Measurements from ENCODE around the gene ACTR3. TPM values are rescaled to one million over a fixed set of nuclear protein-coding genes. Genes with fewer than 3 reads are reported as not detected.
A peak's percentile ranks its signal among the peaks of the same experiment; 100 is the strongest.

Gene ACTR3
- total RNA-seq, 2 experiments from 2014 or later, result 480 to 482 TPM

DNA sequence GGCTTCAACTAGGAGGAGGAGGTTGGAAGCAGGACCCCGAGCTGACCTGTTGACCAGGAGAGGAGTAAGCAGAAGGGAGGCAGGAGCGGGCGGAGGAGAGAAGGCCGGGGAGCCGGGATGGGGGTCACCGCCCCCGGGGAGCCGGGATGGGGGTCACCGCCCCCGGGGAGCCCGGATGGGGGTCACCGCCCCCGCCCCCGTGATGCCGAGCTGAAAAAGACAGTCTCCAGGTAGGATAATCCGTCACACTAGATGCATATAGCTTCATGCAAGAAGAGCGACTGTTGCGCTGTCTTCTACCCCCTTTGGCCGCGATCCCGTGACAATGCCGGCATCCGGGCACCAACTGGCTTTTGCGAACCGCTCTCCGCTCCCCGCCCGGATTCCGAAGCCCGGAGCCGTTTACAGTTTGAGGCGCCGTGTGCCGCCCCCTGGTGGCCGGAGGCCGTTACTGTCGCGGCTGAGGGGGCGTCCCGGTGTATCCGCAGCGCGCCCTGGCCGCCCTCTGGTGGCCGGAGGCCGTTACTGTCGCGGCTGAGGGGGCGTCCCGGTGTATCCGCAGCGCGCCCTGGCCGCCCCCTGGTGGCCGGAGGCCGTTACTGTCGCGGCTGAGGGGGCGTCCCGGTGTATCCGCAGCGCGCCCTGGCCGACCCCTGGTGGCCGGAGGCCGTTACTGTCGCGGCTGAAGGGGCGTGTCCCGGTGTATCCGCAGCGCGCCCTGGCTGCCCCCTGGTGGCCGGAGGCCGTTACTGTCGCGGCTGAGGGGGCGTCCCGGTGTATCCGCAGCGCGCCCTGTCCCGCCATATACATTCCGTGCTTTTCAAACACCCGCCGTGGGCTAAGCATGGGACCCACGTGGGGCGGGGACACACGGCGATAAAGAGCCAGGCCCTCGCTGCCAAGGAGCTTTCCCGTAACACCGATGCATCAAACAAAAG lies 89.6 kb downstream of the ACTR3 start:
- Mint-ChIP-seq H3K4me1 (peaks cover 11% of the 10 kb centered on the region), H3K36me3 (peaks cover 13% of the 10 kb centered on the region), H3K27ac (no peak overlapping the region), H3K27me3 (no peaks in the 10 kb centered on the region), H3K9me3 (peaks cover 4% of the 10 kb centered on the region), H3K4me3 (no peak overlapping the region)
- peak; percentile 90 for DNase-seq

DNA sequence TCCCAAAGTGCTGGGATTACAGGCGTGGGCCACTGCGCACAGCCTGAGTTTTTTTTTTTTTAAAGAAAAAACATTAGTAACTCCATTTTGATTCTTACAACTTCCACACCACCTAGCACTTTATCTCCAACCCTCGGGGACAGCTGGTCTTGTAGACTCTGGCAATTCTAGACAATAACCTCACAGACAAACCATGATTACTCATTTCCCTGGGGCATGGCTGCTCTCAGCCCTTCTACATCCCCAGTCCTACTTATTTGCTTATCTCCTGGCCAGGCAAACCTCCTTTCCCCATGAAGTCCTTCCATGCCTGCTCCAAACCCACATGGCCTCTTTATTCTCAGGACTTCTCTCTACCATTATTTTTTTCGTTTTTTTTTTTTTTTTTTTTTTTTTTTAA lies 91.1 kb downstream of the ACTR3 start:
- Mint-ChIP-seq H3K4me3 (no peak overlapping the region), H3K9me3 (peaks cover 4% of the 10 kb centered on the region), H3K36me3 (peaks cover 15% of the 10 kb centered on the region), H3K27ac (no peak overlapping the region), H3K4me1 (peaks cover 11% of the 10 kb centered on the region), H3K27me3 (no peaks in the 10 kb centered on the region)
- DNase-seq, result no peak

DNA sequence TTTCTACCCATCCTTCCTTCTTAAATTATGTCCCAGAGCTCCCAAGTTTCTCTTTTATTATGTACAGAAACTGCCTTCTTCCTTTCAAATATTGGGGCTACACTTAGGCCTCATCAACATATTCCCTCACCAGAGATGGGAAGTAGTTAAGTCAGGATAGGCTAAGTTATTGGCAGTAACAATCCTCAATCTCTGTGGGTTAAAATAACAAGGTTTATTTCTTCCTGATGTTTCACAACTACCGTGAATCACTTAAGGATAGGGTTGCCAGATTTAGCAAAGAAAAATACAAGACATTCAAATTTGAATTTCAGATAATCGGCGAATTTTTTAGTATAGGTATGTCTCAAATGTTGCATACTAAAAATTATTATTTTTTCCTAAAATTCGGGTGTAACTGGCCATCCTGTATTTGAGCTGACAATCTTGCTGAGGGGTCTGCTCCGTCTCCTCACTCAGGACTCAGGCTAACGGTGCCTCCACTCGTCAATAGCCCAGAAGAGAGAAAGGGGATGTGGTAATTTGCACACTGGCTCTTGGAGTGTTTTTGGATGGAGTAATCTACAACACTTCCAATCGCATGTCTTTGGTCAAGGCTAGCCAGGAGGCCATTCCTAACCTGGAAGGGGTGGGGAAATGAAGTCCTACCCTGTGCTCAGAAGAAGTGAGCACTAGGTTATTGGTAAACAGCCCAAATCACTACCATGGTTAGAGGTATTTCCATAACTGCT lies 91.7 kb downstream of the ACTR3 start:
- Mint-ChIP-seq H3K27me3 (no peaks in the 10 kb centered on the region), H3K4me3 (no peak overlapping the region), H3K36me3 (peaks cover 14% of the 10 kb centered on the region), H3K9me3 (peaks cover 4% of the 10 kb centered on the region), H3K27ac (no peak overlapping the region), H3K4me1 (peaks cover 9% of the 10 kb centered on the region)
- no peak for DNase-seq

DNA sequence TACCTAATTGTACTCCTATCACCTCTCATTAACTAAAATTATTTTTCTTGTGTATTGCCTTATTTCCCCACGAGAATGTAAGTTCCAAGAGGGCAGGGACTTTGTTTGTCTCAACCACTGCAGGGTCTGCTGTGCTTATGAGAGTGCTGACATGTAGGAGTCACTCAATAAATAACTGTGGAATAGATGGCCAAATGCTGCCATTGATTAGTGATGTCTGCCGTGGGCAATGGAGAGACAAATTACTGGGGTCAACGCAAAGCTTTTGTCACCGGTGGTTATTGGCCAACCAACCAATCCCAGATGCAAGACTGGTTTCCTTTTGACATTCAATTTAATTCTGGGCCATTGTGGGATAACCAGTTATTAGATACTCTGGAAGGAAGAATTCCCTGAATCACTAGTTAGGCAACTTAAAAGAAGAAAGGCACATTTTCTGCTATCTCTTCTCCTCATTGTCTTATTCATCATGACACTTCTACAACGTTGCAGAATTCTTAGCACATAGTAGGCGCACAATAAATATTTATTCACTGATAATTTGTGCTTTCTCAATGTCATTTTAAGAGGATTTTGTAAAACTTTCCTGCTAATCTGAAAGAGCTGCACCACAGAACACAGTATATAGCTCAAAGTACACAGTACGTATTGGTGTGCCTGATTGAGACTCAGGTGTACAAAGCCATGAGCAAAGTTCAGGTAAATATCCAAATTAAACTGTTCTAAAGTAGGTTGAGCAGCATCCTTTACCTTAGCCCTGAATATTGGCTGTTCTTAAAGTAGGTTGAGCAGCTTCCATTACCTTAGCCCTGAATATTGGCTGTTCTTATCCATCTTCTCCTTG lies 95.9 kb downstream of the ACTR3 start:
- no peaks in the 10 kb centered on the region for H3K4me1 Mint-ChIP-seq
- H3K27ac Mint-ChIP-seq, result no peak overlapping the region
- peaks cover 6% of the 10 kb centered on the region for H3K36me3 Mint-ChIP-seq
- DNase-seq, result no peak
- no peak overlapping the region for H3K4me3 Mint-ChIP-seq
- H3K27me3 Mint-ChIP-seq, result no peaks in the 10 kb centered on the region
- no peaks in the 10 kb centered on the region for H3K9me3 Mint-ChIP-seq

DNA sequence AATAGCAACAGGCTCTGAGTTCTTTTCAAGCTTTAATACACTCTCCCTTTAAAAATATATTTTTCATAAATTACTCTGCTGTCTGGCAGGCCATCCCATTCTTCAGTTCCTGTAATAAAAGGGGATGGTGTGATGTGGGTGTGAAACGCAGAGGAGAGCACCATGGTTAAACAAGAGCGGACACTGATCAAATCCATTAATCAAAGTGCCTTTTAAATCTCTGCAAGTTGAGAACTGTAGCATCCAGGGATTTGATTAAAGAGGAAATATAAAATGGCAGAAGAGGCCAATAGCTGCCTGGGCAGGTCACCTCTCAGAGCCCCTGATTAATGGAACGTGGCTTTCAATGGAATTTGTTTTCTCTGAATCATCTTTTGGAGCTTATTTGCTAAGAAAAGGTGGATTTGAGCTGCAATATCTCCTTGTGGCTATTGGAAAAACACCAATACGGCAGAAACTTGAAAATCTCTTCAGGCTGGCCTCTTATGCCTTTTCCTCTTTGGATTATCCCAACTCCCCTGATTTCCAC lies 96.9 kb downstream of the ACTR3 start:
- Mint-ChIP-seq H3K9me3 (no peaks in the 10 kb centered on the region), H3K36me3 (peaks cover 7% of the 10 kb centered on the region), H3K4me1 (no peaks in the 10 kb centered on the region), H3K4me3 (no peak overlapping the region), H3K27me3 (no peaks in the 10 kb centered on the region), H3K27ac (no peak overlapping the region)
- DNase-seq, result no peak

DNA sequence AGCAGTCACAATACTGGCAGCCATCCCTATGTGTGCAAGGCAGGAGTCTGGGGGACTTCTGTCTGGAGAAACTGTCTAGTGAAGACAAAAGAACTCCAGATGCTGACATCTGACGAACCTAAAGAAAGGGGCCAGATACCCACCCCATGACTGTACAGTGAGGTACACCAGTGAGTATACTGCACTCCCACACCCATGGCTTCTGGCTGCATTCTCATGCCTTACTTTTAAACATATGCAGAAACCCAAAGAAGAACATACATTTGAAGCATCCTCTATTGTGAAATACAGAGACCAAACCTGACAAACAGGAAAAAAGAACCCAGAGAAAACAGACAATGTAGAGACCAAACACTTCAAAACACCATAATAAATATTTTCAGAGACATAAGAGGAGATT lies 102.2 kb downstream of the ACTR3 start:
- Mint-ChIP-seq H3K4me3 (no peak overlapping the region), H3K9me3 (no peaks in the 10 kb centered on the region), H3K36me3 (peaks cover 11% of the 10 kb centered on the region), H3K27ac (no peak overlapping the region), H3K27me3 (no peaks in the 10 kb centered on the region), H3K4me1 (no peaks in the 10 kb centered on the region)
- DNase-seq, result no peak

DNA sequence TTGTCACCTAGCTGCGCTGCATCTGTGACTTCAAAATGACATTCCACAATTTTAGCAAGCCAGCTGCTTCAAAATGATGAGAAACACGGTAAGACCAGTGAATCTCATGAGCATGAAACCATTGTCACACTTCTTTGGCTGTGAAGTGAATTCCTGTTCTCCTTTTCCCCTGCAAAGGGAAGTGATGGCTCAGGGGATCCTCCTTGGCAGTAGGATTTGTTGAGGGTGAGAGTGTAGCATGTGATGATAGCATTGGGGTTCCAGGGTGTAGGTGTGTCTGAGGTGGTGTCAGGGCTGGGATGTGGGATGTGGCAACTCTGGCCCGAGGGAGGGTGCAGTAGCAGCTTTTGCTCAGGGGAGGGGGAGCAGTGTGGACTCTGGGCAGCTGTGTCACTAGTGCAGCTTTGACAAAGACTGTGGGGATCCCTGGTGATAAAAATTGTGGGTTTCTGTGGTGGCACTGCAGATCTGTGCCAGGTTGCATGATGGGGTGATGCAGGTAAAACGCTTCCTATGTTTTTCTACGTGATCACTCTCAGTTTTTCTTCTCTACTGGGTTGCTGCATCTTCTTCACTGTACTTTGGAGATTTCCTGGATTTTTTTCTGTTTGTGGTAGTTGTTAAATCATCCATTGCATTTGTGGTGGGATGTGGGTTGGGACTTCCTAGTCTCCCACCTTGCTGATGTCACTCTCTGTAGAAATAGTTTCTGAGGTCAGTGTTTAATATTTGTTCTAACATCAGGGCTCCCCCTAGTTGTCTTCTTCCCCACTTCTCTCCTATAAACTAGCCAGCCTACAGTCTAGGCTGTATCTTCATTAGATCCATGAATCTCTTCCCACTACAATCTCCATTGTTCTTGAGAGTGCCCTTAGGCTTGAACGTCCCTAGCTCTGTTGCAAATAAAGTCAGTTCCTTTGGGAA lies 107.0 kb downstream of the ACTR3 start:
- H3K36me3 Mint-ChIP-seq, result peaks cover 13% of the 10 kb centered on the region
- no peaks in the 10 kb centered on the region for H3K4me1 Mint-ChIP-seq
- H3K9me3 Mint-ChIP-seq, result no peaks in the 10 kb centered on the region
- H3K27ac Mint-ChIP-seq, result no peak overlapping the region
- H3K27me3 Mint-ChIP-seq, result no peaks in the 10 kb centered on the region
- H3K4me3 Mint-ChIP-seq, result no peak overlapping the region
- DNase-seq, result no peak

DNA sequence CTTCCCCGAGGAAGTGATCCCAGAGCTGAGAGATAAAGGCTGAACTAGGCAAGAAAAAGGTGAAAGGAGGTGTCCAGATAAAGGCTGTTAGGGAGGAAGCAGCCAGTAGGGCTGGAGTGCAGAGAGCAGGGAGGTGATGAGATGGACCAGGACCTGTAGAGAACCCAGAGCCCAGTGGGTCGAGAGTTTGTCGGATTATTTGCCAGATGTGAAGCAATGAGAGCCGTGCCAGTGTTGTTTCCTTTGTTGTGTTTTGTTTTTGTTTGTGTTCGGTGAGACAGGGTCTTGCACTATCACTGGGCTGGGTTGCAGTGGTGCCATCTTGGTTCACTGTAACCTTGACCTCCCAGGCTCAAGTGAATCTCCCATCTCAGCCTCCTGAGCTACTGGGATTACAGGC lies 111.3 kb downstream of the ACTR3 start:
- Mint-ChIP-seq H3K9me3 (no peaks in the 10 kb centered on the region), H3K27me3 (no peaks in the 10 kb centered on the region), H3K4me3 (no peak overlapping the region), H3K27ac (no peak overlapping the region), H3K36me3 (peaks cover 11% of the 10 kb centered on the region), H3K4me1 (no peaks in the 10 kb centered on the region)
- no peak for DNase-seq

DNA sequence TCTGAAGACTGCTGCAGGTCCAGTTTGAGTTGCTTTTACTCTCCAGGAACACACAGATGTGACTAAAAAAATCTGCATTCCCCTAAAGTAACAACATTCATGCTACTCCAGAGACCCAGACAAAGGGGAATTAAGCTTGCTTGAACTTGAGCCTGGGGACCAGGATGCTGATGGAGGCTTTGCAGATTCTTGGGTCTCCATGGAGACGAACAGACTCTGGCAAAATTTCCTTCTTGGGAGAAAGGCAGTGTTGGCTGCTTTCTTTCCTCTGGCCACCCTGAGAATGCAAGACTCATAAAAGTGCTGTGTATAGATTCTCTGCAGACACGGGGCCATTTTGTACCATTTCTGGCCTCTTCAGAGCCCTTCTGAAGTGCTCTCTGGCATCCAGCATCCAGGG lies 112.0 kb downstream of the ACTR3 start:
- no peaks in the 10 kb centered on the region for H3K9me3 Mint-ChIP-seq
- H3K36me3 Mint-ChIP-seq, result peaks cover 11% of the 10 kb centered on the region
- no peak overlapping the region for H3K4me3 Mint-ChIP-seq
- no peaks in the 10 kb centered on the region for H3K27me3 Mint-ChIP-seq
- no peaks in the 10 kb centered on the region for H3K4me1 Mint-ChIP-seq
- no peak for DNase-seq
- H3K27ac Mint-ChIP-seq, result no peak overlapping the region

DNA sequence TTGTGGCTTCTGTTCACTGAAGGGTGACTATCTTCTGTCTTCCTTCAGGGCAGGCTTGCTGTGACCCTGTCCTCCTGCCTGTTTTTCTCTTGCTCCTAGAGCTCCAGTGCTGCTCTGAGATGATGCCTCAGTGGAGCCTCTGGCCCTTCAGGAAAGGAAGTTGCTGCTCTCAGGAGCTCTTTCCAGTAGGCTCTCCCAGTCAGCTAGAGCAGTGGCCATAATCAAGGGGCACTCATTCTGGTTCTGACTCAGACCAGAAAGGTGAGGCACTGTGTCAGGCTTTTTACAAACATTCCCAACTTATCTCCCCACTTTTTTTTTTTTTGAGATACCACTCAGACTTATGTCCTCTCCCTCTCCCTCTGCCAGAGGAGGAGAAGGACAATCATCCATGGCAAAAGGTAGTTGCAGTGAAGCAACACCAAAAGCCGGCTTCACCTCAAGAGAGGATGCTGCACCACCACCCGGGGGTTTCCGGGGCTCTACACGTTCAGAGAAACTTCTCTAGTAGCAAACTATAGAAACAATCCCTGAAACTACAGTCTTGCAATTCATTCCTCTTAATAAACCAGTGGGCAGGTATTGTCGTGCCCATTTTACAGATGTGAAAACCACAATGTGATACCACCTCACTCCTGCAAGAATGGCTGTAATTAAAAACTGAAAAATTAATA lies 115.4 kb downstream of the ACTR3 start:
- Mint-ChIP-seq H3K9me3 (no peaks in the 10 kb centered on the region), H3K27ac (no peak overlapping the region), H3K36me3 (peaks cover 4% of the 10 kb centered on the region), H3K4me3 (no peak overlapping the region), H3K4me1 (no peaks in the 10 kb centered on the region), H3K27me3 (peaks cover 3% of the 10 kb centered on the region)
- no peak for DNase-seq

DNA sequence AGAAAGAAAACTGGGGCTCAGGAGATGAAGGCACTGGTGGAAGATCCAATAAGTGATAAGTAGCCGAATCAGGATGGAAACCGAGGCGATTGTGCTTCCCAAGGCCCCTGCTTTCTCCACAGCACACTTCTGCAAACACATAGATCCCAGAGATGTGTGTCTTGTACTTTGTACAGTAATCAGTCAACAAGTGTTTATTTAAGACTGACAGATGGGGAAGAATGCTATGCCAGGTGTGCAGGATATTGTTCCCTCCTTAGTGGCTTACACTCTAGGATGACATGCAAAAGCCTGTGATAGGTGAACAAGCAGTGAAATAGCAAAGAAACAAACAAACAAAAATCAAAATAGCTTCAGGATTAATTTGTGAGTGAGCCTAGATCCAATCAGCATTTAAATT lies 116.6 kb downstream of the ACTR3 start:
- DNase-seq, result no peak
- H3K4me3 Mint-ChIP-seq, result no peak overlapping the region
- H3K27me3 Mint-ChIP-seq, result peaks cover 3% of the 10 kb centered on the region
- no peak overlapping the region for H3K27ac Mint-ChIP-seq
- peaks cover 4% of the 10 kb centered on the region for H3K36me3 Mint-ChIP-seq
- no peaks in the 10 kb centered on the region for H3K4me1 Mint-ChIP-seq
- no peaks in the 10 kb centered on the region for H3K9me3 Mint-ChIP-seq

DNA sequence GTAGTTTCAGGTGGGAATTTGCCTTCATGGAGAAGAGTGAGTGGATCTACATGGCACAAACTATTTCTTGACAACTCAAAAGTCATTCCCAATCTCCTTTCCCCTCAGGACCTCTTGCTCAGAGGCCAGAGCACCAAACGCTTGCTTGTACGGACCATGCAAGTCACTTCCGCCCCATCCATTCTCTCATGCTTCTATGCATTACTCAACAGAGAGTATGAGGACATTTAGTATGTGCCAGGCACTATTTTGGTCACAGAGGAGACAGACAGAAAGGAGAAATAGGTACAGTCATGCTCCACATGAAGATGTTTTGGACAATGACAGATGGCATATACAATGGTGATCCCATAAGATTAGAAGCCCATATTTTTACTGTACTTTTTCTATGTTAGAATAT lies 117.5 kb downstream of the ACTR3 start:
- Mint-ChIP-seq H3K4me3 (no peak overlapping the region), H3K9me3 (no peaks in the 10 kb centered on the region), H3K27me3 (peaks cover 6% of the 10 kb centered on the region), H3K4me1 (no peaks in the 10 kb centered on the region), H3K27ac (no peak overlapping the region), H3K36me3 (peaks cover 4% of the 10 kb centered on the region)
- no peak for DNase-seq

DNA sequence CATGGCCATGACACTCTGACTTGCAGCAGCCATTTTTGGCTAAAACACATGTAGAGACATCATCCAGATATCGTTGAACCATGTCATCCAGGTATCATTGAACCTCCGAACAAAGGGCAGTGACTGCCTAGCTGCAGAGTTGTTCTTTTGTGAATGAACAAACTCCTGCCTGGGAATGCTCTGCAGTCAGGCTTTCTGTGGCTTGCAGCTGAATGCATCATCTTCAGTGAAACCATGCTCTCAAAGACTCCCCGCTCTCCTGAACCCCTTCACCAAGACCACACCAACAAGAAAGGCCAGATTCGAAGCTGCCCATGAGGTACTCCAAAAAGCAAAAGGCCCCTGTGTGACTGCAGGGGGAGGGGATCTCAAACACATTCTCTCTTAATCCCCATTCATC lies 118.8 kb downstream of the ACTR3 start:
- H3K4me1 Mint-ChIP-seq, result no peaks in the 10 kb centered on the region
- DNase-seq, result no peak
- H3K9me3 Mint-ChIP-seq, result no peaks in the 10 kb centered on the region
- peaks cover 4% of the 10 kb centered on the region for H3K36me3 Mint-ChIP-seq
- no peak overlapping the region for H3K27ac Mint-ChIP-seq
- H3K27me3 Mint-ChIP-seq, result peaks cover 6% of the 10 kb centered on the region
- no peak overlapping the region for H3K4me3 Mint-ChIP-seq
